ENCODE data around the gene NTF3. TPM values are rescaled to one million over a fixed set of nuclear protein-coding genes. Genes with fewer than 3 reads are reported as not detected.

Gene NTF3
- total and polyA plus RNA-seq, 9 of the 15 experiments (the other 6 are each of a cell fraction or from before 2014, with no cell fraction given) = not detected

DNA sequence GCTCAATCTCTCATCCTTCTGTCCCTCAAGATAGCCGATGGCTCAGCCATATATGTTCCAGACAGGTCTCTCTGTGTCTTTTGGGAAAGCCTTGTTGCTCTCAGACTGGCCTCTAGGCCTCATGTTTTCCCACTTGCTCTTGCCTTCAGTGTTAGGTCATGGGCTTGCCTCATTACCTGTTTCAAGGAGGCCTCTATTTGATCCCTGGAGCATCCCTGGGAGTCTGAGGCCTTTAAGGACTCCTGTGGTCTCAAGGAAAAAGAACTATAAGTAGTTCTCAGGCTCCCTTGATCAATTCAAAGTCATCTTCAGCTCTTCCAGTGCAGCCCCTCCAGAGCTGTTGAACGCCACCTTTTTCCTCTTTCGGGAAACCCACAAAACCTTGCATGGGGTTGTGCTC, 47.9 kb downstream of the NTF3 start (continued):
- TF ChIP-seq, protein P1, sequence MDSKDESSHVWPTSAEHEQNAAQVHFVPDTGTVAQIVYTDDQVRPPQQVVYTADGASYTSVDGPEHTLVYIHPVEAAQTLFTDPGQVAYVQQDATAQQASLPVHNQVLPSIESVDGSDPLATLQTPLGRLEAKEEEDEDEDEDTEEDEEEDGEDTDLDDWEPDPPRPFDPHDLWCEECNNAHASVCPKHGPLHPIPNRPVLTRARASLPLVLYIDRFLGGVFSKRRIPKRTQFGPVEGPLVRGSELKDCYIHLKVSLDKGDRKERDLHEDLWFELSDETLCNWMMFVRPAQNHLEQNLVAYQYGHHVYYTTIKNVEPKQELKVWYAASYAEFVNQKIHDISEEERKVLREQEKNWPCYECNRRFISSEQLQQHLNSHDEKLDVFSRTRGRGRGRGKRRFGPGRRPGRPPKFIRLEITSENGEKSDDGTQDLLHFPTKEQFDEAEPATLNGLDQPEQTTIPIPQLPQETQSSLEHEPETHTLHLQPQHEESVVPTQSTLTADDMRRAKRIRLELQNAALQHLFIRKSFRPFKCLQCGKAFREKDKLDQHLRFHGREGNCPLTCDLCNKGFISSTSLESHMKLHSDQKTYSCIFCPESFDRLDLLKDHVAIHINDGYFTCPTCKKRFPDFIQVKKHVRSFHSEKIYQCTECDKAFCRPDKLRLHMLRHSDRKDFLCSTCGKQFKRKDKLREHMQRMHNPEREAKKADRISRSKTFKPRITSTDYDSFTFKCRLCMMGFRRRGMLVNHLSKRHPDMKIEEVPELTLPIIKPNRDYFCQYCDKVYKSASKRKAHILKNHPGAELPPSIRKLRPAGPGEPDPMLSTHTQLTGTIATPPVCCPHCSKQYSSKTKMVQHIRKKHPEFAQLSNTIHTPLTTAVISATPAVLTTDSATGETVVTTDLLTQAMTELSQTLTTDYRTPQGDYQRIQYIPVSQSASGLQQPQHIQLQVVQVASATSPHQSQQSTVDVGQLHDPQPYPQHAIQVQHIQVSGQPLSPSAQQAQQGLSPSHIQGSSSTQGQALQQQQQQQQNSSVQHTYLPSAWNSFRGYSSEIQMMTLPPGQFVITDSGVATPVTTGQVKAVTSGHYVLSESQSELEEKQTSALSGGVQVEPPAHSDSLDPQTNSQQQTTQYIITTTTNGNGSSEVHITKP (IDR thresholded peaks at IDR 0.05; ENCODE audit: partially characterized antibody) = no peak
- TF ChIP-seq L3MBTL2 (IDR thresholded peaks at IDR 0.05) = no peak
- TF ChIP-seq ASH1L (IDR thresholded peaks at IDR 0.05; ENCODE audit: borderline replicate concordance, low read depth, partially characterized antibody) = no peak
- no peak for TF ChIP-seq NFIC (IDR thresholded peaks at IDR 0.05)
- no peak for TF ChIP-seq SMAD3 (CRISPR knock-in tag; conservative IDR thresholded peaks at IDR 0.05)
- TF ChIP-seq MYC (IDR thresholded peaks at IDR 0.05; ENCODE audit: low read depth, low read length) = no peak
- TF ChIP-seq MYC (CRISPR knock-in tag; IDR thresholded peaks at IDR 0.05; ENCODE audit: borderline replicate concordance, low read depth) = no peak
- no peak for TF ChIP-seq ZNF282 (CRISPR knock-in tag; IDR thresholded peaks at IDR 0.05)

Measured in K562 (cell line).